GM21786 (cell line): ENCODE data around the gene YBX3.
"Not testable (repeated sequence)": the region's sequence is repeated elsewhere in the genome, so short reads cannot be mapped to it uniquely, and the experiment has no call there.

Experiments
- ATAC-seq: cut with Tn5 transposase; IDR thresholded peaks from one replicate; pipeline ENCODE4 v1.9.1; 2021; ENCODE audit not compliant: unreplicated experiment

The YBX3 gene

DNA sequence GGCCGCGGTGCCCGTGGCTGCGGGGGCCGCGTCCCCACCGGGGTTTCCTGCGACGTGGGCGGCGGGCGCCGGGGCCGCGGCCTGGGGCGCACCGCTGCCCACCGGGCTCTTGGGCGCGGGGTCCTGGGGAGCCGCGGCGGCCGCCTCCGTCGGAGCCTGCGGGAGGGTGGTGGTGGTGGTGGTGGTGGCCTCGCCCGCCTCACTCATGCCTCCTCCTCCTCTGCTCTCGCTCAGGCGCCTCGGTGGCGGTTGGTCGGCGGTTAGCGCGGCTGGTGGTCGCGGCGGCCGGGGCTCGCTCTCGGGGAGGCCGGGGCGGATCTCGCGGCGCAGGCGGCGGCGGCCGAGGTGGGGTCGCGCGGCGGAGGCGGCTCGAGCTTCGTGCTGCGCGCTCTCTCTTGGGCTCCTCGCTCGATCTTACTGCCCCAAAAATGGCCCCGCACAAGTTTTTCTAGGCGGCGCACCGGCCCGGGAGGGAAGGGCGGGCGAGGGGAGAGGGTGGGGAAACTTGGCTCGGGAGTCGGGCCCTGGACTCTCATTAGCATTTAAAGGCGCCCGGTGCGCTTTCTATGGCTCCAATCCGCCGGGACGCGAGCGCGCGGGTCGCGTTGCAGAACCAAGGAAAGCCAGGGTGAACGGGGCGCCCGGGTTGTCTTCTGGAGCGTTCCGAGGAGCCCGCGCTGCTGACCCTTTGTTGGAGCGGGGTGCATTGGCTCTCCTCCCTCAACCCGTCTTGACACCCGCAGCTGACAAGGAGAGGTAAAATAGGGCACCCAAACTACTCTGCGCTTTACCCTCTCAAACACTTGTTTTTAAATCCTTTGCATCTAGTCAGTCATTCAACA is at the start of gene YBX3:
Gene YBX3, minus strand, starts transcription at position 419 of the 842 bp plus-strand sequence. Its CDS starts 212 bp downstream, at position 207.
- peak; percentile 64 for ATAC-seq

DNA sequence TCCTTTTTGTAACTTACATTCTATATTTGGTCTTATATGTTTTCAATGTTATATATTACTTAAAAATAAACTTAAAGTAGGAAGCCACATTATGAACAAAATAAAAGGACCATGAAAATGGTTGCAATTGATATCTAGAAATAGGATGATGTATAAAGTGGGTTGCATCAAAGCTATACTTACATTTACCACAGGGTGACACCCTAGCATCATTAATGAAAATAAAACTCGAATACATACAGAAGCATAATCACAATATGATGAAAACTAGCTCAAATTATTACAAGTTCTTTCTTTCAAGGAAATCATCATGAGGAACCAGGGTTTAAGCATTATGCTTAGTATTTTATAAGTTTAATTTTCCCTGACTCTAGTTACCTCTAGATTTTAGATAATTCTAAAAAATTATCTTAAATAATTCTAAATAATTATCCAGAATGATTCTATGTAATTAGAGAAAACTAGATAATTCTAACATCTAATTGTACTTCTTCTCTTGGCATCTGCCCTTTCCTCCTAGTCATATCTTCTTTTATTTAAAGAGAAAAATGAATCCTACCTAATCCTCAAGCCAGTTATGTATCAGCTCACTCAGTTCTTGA is 48.1 kb upstream of the YBX3 start:
- ATAC-seq = no peak

DNA sequence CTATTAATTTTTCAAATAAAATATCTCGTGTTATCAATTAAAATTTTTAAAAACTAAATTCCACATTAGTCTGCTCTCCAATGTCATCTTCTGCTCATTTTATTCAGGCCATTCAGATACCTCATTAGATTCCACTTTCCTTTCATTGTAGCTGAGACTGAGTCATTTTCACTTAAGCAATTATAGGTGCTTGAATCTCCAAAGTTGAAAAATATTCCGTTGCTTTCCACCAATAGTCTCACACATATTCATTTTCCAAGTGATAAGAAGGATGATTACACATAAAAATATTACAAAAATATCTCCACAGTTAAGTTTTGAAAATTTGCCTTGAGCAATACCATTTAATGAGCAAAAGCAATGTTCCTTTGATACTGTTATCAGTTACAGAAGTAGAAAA is 36.5 kb upstream of the YBX3 start:
- ATAC-seq = no peak

DNA sequence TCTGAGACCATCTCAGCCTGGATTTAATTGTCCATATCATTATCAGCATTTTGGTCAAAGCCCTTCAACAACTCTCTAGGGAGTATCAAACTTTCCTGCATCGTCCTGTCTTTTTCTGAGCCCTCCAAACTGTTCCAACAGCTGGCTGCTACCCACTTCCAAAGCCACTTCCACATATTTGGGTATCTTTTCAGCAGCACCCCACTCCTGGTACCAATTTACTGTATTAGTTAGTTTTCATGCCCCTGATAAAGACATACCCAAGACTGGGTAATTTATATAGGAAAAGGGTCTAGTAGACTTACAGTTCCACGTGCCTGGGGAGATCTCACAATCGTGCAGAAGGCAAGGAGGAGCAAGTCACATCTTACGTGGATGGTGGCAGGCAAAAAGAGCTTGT is 33.1 kb upstream of the YBX3 start:
- no peak for ATAC-seq

DNA sequence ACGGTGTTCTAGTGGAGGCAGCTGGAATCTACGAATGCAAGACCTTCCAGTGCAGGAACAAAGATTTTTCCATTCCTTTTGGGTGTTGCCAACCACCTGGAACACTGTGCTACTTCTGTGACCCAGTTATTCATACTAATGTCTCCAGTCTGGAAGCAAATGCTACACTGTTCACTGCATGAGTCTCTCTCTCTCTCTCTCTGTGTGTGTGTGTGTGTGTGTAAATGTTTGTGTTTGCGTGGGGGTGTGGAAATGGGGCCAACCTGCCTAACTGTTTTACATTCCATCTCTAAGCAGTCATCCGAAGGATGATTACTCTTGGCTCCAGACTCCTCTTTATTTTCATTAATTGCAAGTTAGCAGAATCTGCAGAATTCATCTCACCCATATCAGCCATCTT is 29.9 kb upstream of the YBX3 start:
- no peak for ATAC-seq

DNA sequence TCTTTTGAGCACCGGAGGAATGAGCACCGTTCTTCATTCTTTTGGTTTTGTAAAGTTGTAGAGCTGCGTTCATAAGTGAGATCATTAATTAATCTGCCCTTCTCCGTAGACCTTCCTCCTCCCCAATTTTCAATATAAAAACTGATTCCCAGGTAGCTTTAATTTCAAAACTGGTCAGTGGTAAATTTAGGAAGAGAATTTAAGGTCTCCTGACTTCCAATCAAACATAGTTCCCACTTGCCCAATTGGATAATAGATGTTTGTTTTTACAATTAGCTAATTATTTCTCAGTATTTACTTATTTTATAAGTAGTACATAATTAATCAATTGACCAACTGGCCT is 27.2 kb upstream of the YBX3 start:
- ATAC-seq = no peak

DNA sequence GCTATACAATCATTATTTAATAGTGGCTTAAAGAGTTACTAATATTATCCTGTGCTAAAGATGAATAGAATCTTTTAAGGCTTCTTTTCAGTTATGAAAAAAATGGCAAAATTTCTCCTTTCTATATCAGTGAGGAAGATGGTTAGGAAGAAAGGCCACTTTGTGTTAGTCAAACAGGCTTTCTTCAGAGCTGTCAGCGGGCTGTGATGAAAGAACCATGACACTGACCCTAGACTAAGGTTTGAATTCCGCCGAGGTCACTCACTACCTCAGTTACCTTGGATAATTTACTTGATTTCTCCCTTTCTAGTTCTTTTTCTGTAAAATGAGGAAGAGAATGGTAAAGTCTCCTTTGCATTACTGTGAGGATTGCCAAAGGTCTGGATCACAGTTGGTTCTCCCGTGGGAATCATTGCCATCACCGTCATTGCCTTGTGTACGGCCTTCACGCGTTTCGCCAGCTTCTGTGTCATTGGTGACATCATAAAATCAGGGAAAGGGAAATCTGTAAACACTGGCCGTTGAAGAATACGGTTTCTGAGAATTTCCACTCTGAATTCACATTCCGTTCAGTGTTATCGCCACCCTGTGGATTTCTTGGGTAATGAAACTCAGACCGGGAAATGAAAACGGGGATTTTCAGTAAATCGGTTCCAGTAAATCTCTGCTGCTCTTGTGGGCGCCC is 26.7 kb upstream of the YBX3 start:
- peak; percentile 96 for ATAC-seq

DNA sequence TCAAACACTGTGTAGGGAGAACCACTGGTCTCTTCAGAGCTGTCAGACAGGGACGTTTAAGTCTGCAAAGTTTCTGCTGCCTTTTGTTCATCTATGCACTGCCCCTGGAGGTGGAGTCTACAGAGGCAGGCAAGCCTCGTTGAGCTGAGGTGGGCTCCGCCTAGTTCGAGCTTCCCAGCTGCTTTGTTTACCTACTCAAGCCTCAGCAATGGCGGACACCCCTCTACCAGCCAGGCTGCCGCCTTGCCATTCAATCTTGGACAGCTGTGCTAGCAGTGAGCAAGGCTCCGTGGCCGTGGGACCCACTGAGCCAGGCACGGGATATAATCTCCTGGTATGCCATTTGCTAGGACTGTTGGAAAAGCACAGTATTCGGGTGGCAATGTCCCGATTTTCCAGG is 24.6 kb upstream of the YBX3 start:
- no peak for ATAC-seq

DNA sequence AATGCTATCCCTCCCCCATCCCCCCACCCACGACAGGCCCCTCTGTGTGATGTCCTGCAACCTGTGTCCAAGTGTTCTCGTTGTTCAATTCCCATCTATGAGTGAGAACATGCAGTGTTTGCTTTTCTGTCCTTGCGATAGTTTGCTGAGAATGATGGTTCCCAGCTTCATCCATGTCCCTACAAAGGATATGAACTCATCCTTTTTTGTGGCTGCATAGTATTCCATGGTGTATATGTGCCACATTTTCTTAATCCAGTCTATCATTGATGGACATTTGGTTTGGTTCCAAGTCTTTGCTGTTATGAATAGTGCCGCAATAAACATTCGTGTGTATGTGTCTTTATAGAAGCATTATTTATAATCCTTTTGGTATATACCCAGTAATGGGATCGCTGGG is 20.3 kb upstream of the YBX3 start:
- ATAC-seq = not testable (repeated sequence)

DNA sequence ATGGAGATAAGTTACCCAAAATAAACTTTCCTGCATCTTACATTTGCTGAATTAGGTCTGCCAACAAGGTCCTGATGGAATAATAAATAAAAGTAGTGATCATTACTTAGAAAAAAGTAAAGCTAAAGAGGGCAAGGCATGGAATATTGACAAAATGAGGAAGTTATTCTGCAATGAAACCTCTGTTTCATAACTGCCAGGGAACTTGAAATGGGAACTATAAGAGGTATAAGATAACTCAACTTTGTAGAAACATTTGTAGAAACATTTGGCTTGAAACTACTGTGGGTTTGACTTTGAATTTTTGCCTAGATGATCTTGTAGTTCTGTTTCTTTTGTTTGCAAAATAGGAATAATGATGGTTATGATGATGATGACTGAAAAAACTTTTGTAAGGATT is 18.7 kb upstream of the YBX3 start:
- ATAC-seq = no peak

DNA sequence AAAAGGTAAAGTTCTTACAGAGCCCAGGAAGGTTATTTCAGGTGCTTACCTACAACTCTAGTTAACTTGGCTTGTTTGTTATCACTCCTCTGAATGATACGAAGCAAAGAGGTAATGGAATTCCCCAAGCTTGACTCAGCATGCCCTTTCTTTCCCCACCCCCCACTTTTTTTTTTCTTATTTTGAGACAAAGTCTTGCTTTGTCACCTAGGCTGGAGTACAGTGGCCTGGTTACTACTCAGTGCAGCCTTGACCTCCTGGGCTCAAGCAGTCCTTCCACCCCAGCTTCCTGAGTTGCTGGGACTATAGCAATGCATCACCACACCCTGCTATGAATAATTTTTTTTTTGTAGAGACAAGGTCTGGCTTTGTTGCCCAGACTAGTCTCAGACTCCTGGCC is 17.1 kb upstream of the YBX3 start:
- ATAC-seq = no peak

DNA sequence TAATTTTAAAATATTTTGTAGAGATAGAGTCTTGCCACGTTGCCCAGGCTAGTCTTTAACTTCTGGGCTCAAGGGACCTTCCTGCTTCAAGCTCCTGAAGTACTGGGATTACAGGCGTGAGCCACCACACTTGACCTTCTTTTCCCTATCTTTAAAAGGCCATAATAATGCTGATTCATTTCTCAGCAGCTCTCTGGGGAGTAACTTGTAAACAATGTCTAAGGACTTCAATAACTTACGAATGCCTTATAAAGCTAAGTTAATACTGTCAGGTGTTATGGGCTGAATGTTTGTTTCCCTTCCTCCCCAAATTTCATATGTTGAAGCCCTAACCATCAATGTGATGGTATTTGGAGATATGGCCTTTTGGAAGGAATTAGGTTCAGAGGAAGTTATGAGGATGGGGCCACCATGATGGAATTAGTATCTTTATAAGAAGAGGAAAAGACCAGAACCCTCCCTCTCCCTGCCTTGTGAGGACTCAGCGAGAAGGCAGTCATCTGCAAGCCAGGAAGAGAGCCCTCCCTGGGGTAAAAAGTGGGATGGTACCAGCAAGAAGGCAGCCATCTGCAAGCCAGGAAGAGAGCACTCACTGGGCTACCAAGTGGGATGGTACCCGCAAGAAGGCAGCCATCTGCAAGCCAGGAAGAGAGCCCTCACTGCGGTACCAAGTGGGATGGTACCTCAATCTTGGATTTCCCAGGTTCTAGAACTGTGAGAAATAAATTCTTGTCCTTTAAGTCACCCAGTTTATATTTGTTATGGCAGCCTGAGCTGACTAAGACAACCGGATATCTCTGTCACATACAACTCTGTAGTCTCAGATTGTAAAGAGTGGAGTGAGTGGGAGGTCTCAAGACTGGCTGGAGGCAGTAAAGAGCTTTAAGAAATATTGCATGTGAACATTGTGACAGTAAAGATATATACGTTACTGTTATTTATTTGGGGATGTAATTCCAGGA is 16.3 kb upstream of the YBX3 start:
- no peak for ATAC-seq

DNA sequence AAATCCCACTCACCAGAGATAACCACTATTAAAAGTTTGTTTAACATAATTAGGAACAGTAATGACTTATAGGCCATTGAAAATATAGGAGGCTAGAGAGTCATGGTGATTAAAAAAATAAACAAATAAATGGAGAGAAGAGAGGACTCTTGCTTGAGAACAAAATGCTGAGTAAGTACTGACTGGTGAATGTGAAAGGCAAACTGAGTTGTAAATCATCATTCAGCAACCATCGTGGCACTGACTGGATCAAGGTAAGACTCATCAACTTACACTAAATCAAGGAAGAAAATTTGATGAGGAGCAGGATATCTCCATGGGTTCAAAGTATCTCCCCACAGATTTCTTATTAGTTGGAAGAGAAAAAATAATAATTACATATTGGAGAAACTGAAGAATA is 14.1 kb upstream of the YBX3 start:
- ATAC-seq = no peak

DNA sequence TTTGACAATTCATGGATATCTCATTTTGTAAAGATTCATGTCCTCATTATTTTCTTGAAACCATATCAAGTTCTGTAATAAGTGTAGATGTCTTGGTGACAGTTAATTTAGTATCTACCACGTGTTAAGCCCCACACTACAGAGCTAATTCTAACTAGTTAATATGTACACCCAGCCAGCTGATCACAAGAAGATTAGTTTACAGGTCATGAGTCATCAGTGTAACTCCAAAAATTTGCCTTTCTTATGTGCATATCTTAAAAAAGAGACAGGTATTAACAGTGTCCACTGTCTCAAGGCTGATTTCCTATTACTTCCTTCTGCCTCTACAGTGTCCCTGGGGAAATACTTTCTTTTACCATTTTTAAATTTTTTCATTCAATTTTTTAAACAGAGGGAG is 13.3 kb upstream of the YBX3 start:
- ATAC-seq = no peak

DNA sequence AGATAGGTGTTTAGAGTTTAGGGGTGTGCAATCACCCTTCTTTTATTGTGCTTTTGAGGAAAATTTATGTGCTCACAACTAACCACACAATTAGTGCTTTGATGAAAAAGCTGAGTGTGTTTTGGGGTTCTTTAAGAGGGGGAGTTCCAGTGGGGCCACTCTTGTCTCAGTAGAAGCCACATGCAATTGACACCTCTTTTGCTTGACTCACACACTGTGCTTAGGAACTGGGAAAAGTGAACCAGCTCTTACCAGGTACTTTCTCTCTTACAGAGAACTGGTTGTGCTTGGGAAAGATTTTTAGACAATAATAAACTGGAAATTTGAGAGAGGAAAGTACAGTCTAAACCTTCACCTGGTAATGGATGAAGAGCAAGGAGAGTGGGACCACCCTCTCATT is 12.3 kb upstream of the YBX3 start:
- ATAC-seq = no peak

DNA sequence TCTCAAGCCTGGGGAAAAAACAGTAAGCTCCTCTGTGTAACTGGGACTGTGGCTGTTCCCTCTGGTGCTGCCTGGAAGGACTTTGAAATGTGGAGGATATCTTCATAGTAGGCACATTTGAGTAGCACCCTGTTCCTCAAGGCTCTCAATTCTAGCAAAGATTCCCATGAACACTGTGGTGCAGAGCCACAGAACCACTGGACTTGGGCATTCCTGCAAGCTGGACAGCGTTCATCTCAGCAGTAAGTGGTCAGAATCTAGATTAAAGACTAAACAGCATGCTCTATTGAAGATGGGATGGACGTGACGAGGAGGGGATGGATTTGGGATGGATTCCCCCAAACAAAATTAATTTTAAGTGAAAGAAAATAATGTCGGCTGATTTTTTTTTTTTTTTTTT is 9.4 kb upstream of the YBX3 start:
- no peak for ATAC-seq

DNA sequence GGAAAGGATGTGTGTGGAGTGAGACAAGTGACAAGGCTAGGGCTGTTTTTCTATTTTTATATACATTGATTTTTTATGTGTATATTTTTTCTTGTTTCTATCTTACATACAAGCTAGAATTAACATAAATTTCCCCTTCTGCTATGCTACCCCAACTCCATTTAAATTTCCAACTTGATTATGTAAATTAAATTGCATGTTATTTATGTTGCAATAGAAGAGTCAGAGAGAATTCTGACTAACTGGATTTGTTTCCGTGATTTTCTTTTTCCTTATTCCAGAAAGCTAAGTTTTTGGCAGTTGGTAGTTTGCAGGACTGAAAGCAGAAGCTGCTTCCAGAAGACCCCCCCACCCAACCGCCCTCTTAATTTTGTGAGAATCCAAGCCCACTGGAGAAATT is 8.9 kb upstream of the YBX3 start:
- no peak for ATAC-seq

DNA sequence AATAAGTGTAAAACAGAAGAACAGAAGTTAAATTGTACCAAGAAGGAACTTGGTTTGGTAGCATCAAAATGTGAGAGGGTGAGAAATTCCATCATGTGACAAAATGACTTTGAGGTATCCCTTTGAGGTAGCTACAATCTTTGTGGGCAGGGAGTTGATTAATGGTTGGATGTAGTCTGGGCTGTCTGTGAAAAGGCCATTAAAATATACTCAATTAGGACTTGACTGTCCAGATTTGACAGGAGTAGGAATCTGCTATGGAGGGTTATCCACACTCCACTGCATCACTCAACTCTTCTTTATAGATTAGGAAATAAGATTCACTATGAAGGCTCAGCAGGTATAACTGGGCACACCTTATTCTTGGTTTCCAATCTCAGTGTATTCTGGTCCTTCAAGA is 7.4 kb upstream of the YBX3 start:
- no peak for ATAC-seq

DNA sequence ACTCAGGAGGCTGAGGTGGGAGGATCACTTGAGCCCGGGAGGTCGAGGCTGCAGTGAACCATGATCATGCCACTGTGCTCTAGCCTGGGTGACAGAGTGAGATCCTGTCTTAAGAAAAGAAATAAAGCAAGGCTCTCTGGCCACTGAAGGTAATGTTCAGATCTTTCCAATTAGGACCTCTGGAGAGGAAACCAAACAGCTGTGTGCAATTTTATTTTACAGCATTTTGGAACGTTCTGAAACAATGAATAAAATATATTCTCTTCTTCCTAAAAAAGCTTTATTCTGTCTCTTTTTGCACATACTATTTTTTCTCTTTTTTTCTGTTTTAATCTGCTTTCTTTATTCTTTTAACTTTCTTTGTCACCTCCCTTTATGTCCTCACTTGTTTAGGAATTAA is 5.0 kb upstream of the YBX3 start:
- ATAC-seq = no peak

DNA sequence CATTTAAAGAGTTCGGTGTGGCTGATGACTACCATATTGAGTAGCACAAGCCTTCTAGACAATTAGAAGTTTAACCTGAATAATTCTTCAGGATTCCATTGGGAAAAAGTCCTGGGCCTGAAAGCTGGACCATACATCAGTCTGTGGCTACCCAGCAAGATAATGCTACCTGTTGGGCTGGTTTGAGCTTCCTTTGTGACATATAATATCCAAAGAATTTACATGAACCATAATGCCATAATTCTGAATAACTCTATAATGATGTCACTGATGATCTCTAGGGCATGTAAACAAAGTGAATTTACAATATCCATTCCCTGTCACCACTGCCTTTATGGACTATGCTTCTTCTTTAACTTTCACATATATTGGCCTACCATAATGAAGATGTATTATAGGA is 3.8 kb upstream of the YBX3 start:
- no peak for ATAC-seq

DNA sequence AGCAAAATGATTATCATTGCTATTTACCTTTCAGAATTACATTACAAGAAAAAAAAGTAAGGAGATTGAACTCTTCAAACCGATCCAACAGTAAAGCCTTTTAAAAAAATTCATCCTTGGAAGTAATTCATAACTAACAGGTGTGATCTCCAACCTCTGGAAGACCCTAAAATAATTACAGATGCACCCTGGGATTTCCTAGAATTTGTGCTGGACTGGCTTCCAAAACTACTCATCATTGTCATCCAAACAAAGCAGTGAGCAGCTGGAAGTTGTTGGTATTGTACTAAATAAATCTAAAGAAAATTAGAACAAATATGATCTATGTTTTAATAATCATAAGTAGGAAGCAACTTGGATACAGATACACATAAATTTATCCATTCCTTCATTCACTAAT is 1.9 kb upstream of the YBX3 start:
- no peak for ATAC-seq
